OCI-LY3 (cell line): Measurements from ENCODE around the gene GPR156.

Source experiments
- H2AFZ ChIP-seq: fragments of 200-600, 300-600 bp; shearing (Covaris generic); 2 replicates; pipeline ENCODE4 v1.6.0; 2014; ENCODE audit warnings: antibody characterized with exemption, low read depth, low read length
- H3K27ac ChIP-seq: fragments of 200-600, 300-600 bp; sonication (generic); 2 replicates; pipeline ENCODE4 v1.5.1; 2014; ENCODE audit warnings: mild to moderate bottlenecking, low read length, moderate library complexity, mixed read lengths
- H3K27me3 ChIP-seq: fragments of 200-600, 300-600 bp; sonication (generic); 2 replicates; pipeline ENCODE4 v1.6.1; 2014; ENCODE audit warnings: low read depth, low read length, mixed read lengths
- H3K36me3 ChIP-seq: fragments of 200-600, 300-600 bp; sonication (generic); replicated peaks from 2 replicates; pipeline ENCODE3; 2014; ENCODE audit warnings: low read depth, low read length, mixed read lengths
- H3K4me1 ChIP-seq: fragments of 300-600, 200-600 bp; sonication (generic); 2 replicates; pipeline ENCODE4 v1.6.1; 2014; ENCODE audit warnings: low read length, mixed read lengths
- H3K4me2 ChIP-seq: fragments of 200-600, 300-600 bp; sonication (generic); 2 replicates; pipeline ENCODE4 v1.6.1; 2014; ENCODE audit warnings: low read length, mixed read lengths
- H3K4me3 ChIP-seq: fragments of 300-600, 200-600 bp; sonication (generic); 2 replicates; pipeline ENCODE4 v1.5.1; 2014; ENCODE audit warnings: antibody characterized with exemption, mild to moderate bottlenecking, low read length, moderate library complexity
- H3K79me2 ChIP-seq: fragments of 300-600, 200-600 bp; shearing (Covaris generic); 2 replicates; pipeline ENCODE4 v1.6.1; 2014; ENCODE audit warnings: mild to moderate bottlenecking, low read length, mixed read lengths
- H3K9ac ChIP-seq: fragments of 300-600, 200-600 bp; shearing (Covaris generic); 2 replicates; pipeline ENCODE4 v1.6.0; 2014; ENCODE audit warnings: mild to moderate bottlenecking, low read length, moderate library complexity
- H3K9me3 ChIP-seq: fragments of 200-600, 300-600 bp; shearing (Covaris generic); 2 replicates; pipeline ENCODE4 v1.6.1; 2014; ENCODE audit warnings: low read length, mixed read lengths; ENCODE audit not compliant: insufficient read depth
- H4K20me1 ChIP-seq: fragments of 200-600, 300-600 bp; sonication (generic); 2 replicates; pipeline ENCODE4 v1.6.1; 2016; ENCODE audit warnings: low read length, mixed read lengths; ENCODE audit not compliant: insufficient read depth
- EZH2phosphoT487 ChIP-seq: fragments of 200-600 bp; shearing (Covaris generic); IDR thresholded peaks from 2 replicates; pipeline ENCODE4 v1.6.1; 2018; ENCODE audit warnings: antibody characterized with exemption, mixed run types, low read depth
- TF ChIP-seq, protein P1 (sequence below): fragments of 200-600, 300-600 bp; sonication (generic); IDR thresholded peaks from 2 replicates; pipeline ENCODE4 v1.5.1; 2014; ENCODE audit warnings: antibody characterized with exemption, low read length, low read depth

The GPR156 gene

DNA sequence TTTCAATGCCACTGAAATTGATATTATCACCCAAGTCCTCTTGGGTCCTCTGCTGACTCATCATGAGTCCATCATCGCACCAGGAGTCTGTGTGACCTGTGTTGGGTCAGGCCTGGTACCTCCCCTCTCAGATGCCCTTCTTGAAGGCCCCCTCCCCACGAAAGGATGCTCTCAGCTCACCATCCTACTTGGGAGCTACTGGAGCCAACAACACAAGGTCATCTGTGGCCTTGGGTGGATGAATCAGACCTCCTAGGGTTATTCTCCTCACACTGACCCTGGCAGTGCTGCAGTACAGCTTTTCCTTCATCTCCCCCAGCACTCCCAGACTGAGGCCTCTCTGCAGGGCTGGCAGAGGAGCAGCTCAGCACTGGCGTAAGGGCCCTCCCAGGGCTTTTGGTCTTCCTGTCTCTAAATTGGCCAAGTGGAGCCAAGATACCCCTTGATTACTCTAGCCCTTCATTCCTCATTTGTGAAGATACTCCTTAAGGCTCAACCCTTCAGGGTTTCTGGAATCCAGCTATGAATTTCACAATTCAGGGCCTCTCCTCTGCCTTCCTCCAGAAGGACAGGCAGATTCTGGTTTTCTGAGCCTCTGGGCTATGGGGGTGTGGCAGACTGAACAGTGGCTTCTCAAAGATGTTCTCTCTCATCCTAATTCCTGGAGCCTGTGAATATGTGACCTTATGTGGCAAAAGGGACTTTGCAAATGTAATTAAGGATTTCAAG, 110.0 kb downstream of the GPR156 start:
- Histone ChIP-seq H3K9me3 (no peaks in the 10 kb centered on the region), H2AFZ (no peak overlapping the region), H3K79me2 (no peaks in the 10 kb centered on the region), H3K9ac (no peak overlapping the region), H3K27ac (no peak overlapping the region), H4K20me1 (no peaks in the 10 kb centered on the region), H3K4me2 (no peak overlapping the region), H3K4me1 (no peaks in the 10 kb centered on the region), H3K36me3 (no peaks in the 10 kb centered on the region), H3K27me3 (no peaks in the 10 kb centered on the region), H3K4me3 (no peak overlapping the region)
- TF ChIP-seq, protein P1, sequence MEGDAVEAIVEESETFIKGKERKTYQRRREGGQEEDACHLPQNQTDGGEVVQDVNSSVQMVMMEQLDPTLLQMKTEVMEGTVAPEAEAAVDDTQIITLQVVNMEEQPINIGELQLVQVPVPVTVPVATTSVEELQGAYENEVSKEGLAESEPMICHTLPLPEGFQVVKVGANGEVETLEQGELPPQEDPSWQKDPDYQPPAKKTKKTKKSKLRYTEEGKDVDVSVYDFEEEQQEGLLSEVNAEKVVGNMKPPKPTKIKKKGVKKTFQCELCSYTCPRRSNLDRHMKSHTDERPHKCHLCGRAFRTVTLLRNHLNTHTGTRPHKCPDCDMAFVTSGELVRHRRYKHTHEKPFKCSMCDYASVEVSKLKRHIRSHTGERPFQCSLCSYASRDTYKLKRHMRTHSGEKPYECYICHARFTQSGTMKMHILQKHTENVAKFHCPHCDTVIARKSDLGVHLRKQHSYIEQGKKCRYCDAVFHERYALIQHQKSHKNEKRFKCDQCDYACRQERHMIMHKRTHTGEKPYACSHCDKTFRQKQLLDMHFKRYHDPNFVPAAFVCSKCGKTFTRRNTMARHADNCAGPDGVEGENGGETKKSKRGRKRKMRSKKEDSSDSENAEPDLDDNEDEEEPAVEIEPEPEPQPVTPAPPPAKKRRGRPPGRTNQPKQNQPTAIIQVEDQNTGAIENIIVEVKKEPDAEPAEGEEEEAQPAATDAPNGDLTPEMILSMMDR = no peak
- no peak for TF ChIP-seq EZH2phosphoT487

DNA sequence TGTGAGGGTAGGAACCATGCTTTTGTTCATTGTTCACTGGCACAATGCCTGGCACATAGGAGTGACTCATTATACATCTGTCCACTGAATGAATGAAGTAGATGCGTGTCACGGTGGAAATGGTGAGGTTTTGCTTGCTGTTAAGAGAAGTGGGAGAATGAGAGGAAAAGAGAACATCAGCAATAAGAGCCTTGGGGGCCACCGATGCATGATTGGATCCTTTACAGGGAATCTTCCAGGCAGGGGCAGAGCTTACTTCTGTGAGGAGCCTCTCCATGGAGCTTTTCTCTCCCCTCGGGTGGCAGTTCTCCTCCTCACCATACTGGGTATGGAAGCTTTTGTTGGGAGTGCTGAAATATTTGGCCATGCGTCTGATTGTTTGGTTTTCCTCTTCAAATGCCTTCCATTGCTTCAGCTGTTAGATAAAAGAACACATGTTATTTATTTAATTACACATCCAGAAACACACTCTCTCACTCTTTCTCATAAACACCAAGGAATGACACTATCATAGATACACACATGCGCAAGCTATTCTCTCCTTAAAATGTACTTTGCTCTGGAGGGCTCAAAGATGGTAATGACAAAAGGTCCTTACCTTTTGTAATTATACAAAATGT, 111.9 kb downstream of the GPR156 start:
- H3K36me3 ChIP-seq = no peaks in the 10 kb centered on the region
- H3K79me2 ChIP-seq = no peaks in the 10 kb centered on the region
- no peak overlapping the region for H3K9ac ChIP-seq
- no peak overlapping the region for H3K4me3 ChIP-seq
- H2AFZ ChIP-seq = no peak overlapping the region
- H3K4me2 ChIP-seq = no peak overlapping the region
- H3K9me3 ChIP-seq = no peaks in the 10 kb centered on the region
- H3K27ac ChIP-seq = no peak overlapping the region
- no peak for TF ChIP-seq EZH2phosphoT487
- TF ChIP-seq, protein P1 = no peak
- no peaks in the 10 kb centered on the region for H4K20me1 ChIP-seq
- no peaks in the 10 kb centered on the region for H3K27me3 ChIP-seq
- H3K4me1 ChIP-seq = no peaks in the 10 kb centered on the region

DNA sequence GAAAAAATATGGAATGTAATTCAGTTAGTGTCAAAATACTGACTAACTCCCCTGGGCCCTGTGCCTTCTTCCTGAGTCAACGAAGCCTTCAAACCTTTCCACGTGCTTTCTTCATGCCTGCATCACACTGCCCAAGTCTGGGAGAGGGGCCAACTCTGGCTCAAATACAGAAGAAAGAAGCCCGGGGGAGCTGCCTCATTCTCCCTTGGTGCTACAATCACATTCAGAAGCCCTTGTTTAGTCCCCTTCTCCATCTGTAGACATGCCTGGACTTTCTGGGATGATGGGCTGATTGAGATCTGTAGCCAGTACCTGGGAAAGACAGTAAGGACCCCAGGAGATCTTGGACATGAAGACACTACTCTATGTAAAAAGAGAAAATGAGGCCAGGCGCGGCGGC, 113.0 kb downstream of the GPR156 start:
- H2AFZ ChIP-seq = no peak overlapping the region
- no peaks in the 10 kb centered on the region for H3K36me3 ChIP-seq
- H3K9me3 ChIP-seq = no peaks in the 10 kb centered on the region
- no peaks in the 10 kb centered on the region for H3K27me3 ChIP-seq
- no peaks in the 10 kb centered on the region for H3K79me2 ChIP-seq
- no peak overlapping the region for H3K27ac ChIP-seq
- H3K9ac ChIP-seq = no peak overlapping the region
- no peaks in the 10 kb centered on the region for H4K20me1 ChIP-seq
- no peak for TF ChIP-seq EZH2phosphoT487
- TF ChIP-seq, protein P1 = no peak
- H3K4me2 ChIP-seq = no peak overlapping the region
- H3K4me1 ChIP-seq = no peaks in the 10 kb centered on the region
- no peak overlapping the region for H3K4me3 ChIP-seq

DNA sequence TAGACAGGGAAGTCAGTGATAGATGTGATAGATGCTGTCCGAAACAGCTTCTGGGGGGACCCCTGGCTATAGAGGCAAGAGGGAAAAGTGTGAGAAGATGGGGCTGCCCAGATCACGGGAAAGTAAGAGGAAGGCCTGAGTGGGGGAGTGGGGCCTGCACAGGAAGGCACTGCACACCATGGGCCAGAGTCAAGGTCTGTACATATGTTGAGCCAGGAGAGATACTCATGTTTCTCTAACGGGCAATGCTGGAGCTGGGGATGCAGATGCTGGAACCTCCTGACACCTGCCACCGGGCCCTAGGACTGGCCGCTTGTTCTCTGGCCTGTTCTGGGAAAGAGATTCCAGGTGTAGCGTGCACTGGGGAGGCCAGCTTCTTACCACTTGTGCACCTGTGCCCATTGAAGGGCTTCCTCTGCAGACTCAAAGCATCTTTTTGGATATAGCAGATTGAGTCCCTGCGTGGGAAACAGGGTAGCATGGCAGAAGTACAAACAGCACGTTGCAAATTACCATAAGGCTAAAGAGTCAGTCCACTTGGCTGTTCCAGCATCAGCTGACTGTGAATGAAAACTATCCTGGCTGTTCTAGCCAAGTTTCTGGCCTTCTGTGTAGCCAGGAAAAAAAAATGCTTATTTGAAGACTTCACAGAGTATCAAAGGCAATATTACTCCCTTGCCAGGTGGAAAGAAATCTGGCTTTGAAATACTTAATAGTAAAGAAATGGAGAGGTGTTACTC, 113.7 kb downstream of the GPR156 start:
- no peak overlapping the region for H3K4me2 ChIP-seq
- H3K27ac ChIP-seq = no peak overlapping the region
- H3K27me3 ChIP-seq = no peaks in the 10 kb centered on the region
- no peaks in the 10 kb centered on the region for H3K9me3 ChIP-seq
- no peaks in the 10 kb centered on the region for H3K4me1 ChIP-seq
- TF ChIP-seq EZH2phosphoT487 = no peak
- TF ChIP-seq, protein P1 = no peak
- no peak overlapping the region for H3K4me3 ChIP-seq
- no peak overlapping the region for H3K9ac ChIP-seq
- no peaks in the 10 kb centered on the region for H4K20me1 ChIP-seq
- H3K79me2 ChIP-seq = no peaks in the 10 kb centered on the region
- H2AFZ ChIP-seq = no peak overlapping the region
- H3K36me3 ChIP-seq = no peaks in the 10 kb centered on the region
